ENCODE measurements around the gene MUC12.

Gene MUC12

GRCh38 chr7:100963386-100963785, 6.0 kb upstream of the MUC12 start:
- Histone ChIP-seq H3K4me3 (replicated peaks; ENCODE audit: insufficient read depth, low read length) (no peak overlapping the region), H3K27me3 (ENCODE audit: insufficient read depth, poor library complexity, severe bottlenecking) (peaks cover 36% of the 10 kb centered on the region), H3K27ac (replicated peaks) (no peak overlapping the region)
- TF ChIP-seq POLR2AphosphoS5 (IDR thresholded peaks at IDR 0.05; ENCODE audit: low read depth) (no peak), CTCF (IDR thresholded peaks at IDR 0.05; ENCODE audit: insufficient read depth, low read length) (no peak), GABPA (IDR thresholded peaks at IDR 0.05; ENCODE audit: low read depth) (no peak), SPI1 (IDR thresholded peaks at IDR 0.05; ENCODE audit: borderline replicate concordance, low read depth) (no peak)
- TF ChIP-seq, protein P1, sequence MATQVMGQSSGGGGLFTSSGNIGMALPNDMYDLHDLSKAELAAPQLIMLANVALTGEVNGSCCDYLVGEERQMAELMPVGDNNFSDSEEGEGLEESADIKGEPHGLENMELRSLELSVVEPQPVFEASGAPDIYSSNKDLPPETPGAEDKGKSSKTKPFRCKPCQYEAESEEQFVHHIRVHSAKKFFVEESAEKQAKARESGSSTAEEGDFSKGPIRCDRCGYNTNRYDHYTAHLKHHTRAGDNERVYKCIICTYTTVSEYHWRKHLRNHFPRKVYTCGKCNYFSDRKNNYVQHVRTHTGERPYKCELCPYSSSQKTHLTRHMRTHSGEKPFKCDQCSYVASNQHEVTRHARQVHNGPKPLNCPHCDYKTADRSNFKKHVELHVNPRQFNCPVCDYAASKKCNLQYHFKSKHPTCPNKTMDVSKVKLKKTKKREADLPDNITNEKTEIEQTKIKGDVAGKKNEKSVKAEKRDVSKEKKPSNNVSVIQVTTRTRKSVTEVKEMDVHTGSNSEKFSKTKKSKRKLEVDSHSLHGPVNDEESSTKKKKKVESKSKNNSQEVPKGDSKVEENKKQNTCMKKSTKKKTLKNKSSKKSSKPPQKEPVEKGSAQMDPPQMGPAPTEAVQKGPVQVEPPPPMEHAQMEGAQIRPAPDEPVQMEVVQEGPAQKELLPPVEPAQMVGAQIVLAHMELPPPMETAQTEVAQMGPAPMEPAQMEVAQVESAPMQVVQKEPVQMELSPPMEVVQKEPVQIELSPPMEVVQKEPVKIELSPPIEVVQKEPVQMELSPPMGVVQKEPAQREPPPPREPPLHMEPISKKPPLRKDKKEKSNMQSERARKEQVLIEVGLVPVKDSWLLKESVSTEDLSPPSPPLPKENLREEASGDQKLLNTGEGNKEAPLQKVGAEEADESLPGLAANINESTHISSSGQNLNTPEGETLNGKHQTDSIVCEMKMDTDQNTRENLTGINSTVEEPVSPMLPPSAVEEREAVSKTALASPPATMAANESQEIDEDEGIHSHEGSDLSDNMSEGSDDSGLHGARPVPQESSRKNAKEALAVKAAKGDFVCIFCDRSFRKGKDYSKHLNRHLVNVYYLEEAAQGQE (IDR thresholded peaks at IDR 0.05; ENCODE audit: insufficient replicate concordance, low read depth), result no peak
- DNase-seq (ENCODE audit: low read depth in 1 of 2, low spot score in 1 of 2), result no peak

- DNase-seq (ENCODE audit: low read depth in 1 of 2, low spot score in 1 of 2), result no peak
- TF ChIP-seq, protein P1 (IDR thresholded peaks at IDR 0.05; ENCODE audit: insufficient replicate concordance, low read depth), result no peak
- TF ChIP-seq CTCF (IDR thresholded peaks at IDR 0.05; ENCODE audit: insufficient read depth, low read length), result no peak
- TF ChIP-seq SPI1 (IDR thresholded peaks at IDR 0.05; ENCODE audit: borderline replicate concordance, low read depth), result no peak
- TF ChIP-seq POLR2AphosphoS5 (IDR thresholded peaks at IDR 0.05; ENCODE audit: low read depth), result no peak
- no peak for TF ChIP-seq GABPA (IDR thresholded peaks at IDR 0.05; ENCODE audit: low read depth)
- no peak overlapping the region for H3K4me3 ChIP-seq (replicated peaks; ENCODE audit: insufficient read depth, low read length)
- peaks cover 36% of the 10 kb centered on the region for H3K27me3 ChIP-seq (ENCODE audit: insufficient read depth, poor library complexity, severe bottlenecking)
- no peak overlapping the region for H3K27ac ChIP-seq (replicated peaks)
These were observed 5.5 kb upstream of the MUC12 start for GRCh38 chr7:100963874-100964273.

DNA sequence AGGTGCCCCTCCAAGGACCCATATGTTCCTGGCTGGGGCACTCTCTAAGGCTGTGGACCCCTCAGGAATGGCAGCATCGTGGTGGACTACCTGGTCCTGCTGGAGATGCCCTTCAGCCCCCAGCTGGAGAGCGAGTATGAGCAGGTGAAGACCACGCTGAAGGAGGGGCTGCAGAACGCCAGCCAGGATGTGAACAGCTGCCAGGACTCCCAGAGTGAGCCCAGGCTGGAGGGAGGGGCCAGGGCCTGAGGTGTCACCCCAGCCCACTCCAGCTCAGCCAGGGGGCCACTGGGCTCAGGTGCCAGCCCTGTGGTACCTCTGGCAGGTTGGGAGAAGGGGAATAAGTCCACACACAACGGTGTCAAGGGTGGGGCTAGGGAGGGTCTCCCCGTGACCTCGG, 4.7 kb upstream of the MUC12 start:
- DNase-seq (ENCODE audit: low read depth in 1 of 2, low spot score in 1 of 2), result no peak
- Histone ChIP-seq H3K27me3 (ENCODE audit: insufficient read depth, poor library complexity, severe bottlenecking) (peaks cover 34% of the 10 kb centered on the region), H3K4me3 (replicated peaks; ENCODE audit: insufficient read depth, low read length) (no peak overlapping the region), H3K27ac (replicated peaks) (no peak overlapping the region)
- TF ChIP-seq, protein P1 (IDR thresholded peaks at IDR 0.05; ENCODE audit: insufficient replicate concordance, low read depth), result no peak
- TF ChIP-seq CTCF (IDR thresholded peaks at IDR 0.05; ENCODE audit: insufficient read depth, low read length), result no peak
- TF ChIP-seq GABPA (IDR thresholded peaks at IDR 0.05; ENCODE audit: low read depth), result no peak
- no peak for TF ChIP-seq SPI1 (IDR thresholded peaks at IDR 0.05; ENCODE audit: borderline replicate concordance, low read depth)
- TF ChIP-seq POLR2AphosphoS5 (IDR thresholded peaks at IDR 0.05; ENCODE audit: low read depth), result no peak

All from HL-60 (cell line).